HEK293 (cell line): ENCODE results near the gene SETD1A.

Source experiments
- HOXC10 ChIP-seq: sonication (generic); formaldehyde crosslinking; IDR thresholded peaks from 2 replicates; pipeline ENCODE4 v1.8.1; 2023; ENCODE audit warnings: mild to moderate bottlenecking, missing genetic modification reagents
- ZBTB1 ChIP-seq: fragments of 450-650 bp; formaldehyde crosslinking; IDR thresholded peaks from 2 replicates; pipeline ENCODE4 v1.5.1; 2016; ENCODE audit warnings: missing biosample characterization, missing genetic modification characterization
- ZNF174 ChIP-seq: fragments of 450-650 bp; formaldehyde crosslinking; IDR thresholded peaks from 2 replicates; pipeline ENCODE4 v1.5.0; 2017; ENCODE audit warnings: missing biosample characterization, mild to moderate bottlenecking, missing genetic modification characterization
- ZNF211 ChIP-seq: fragments of 450-650 bp; formaldehyde crosslinking; IDR thresholded peaks from 2 replicates; pipeline ENCODE4 v1.5.1; 2016; ENCODE audit warnings: low read depth, missing biosample characterization, missing genetic modification characterization
- ZNF221 ChIP-seq: fragments of 450-650 bp; formaldehyde crosslinking; IDR thresholded peaks from 2 replicates; pipeline ENCODE4 v1.5.1; 2017; ENCODE audit warnings: missing biosample characterization, missing genetic modification characterization, borderline replicate concordance
- ZNF423 ChIP-seq: fragments of 450-650 bp; formaldehyde crosslinking; IDR thresholded peaks from 2 replicates; pipeline ENCODE4 v1.5.1; 2016; ENCODE audit warnings: missing biosample characterization, missing genetic modification characterization
- ZNF426 ChIP-seq: fragments of 450-650 bp; formaldehyde crosslinking; IDR thresholded peaks from 2 replicates; pipeline ENCODE4 v1.5.1; 2017; ENCODE audit warnings: missing biosample characterization, missing genetic modification characterization, mild to moderate bottlenecking, inconsistent platforms, moderate library complexity
- ZNF561 ChIP-seq: fragments of 450-650 bp; IDR thresholded peaks from 2 replicates; pipeline ENCODE4 v1.5.1; 2018; ENCODE audit warnings: missing biosample characterization, missing genetic modification characterization, borderline replicate concordance
- ZNF660 ChIP-seq: fragments of 450-650 bp; IDR thresholded peaks from 2 replicates; pipeline ENCODE4 v1.5.1; 2018; ENCODE audit warnings: missing biosample characterization, mild to moderate bottlenecking, missing genetic modification characterization
- ZNF792 ChIP-seq: fragments of 450-650 bp; formaldehyde crosslinking; IDR thresholded peaks from 2 replicates; pipeline ENCODE4 v1.5.1; 2016; ENCODE audit warnings: missing biosample characterization, missing genetic modification characterization
- TF ChIP-seq, protein P1 (sequence below): IDR thresholded peaks from 2 replicates; pipeline ENCODE4 v1.6.1; 2011; ENCODE audit warnings: mild to moderate bottlenecking, low read depth, low read length, borderline replicate concordance
- TF ChIP-seq, protein P2 (sequence below): fragments of 450-650 bp; formaldehyde crosslinking; IDR thresholded peaks from 2 replicates; pipeline ENCODE4 v1.5.1; 2016; ENCODE audit warnings: missing biosample characterization, missing genetic modification characterization
- TF ChIP-seq, protein P3 (sequence below): fragments of 450-650 bp; formaldehyde crosslinking; IDR thresholded peaks from 2 replicates; pipeline ENCODE4 v1.5.1; 2016; ENCODE audit warnings: missing biosample characterization, missing genetic modification characterization
- TF ChIP-seq, protein P4 (sequence below): fragments of 450-650 bp; formaldehyde crosslinking; IDR thresholded peaks from 2 replicates; pipeline ENCODE4 v1.5.1; 2016; ENCODE audit warnings: missing biosample characterization, missing genetic modification characterization
- TF ChIP-seq, protein P5 (sequence below): fragments of 450-650 bp; formaldehyde crosslinking; IDR thresholded peaks from 2 replicates; pipeline ENCODE4 v1.5.1; 2016; ENCODE audit warnings: missing biosample characterization, missing genetic modification characterization
- TF ChIP-seq, protein P6 (sequence below): sonication (generic); formaldehyde crosslinking; IDR thresholded peaks from 2 replicates; pipeline ENCODE4 v1.8.1; 2022; ENCODE audit warnings: mild to moderate bottlenecking, moderate library complexity, missing genetic modification reagents
- TF ChIP-seq, protein P7 (sequence below): fragments of 450-650 bp; formaldehyde crosslinking; IDR thresholded peaks from 2 replicates; pipeline ENCODE4 v1.5.1; 2016; ENCODE audit warnings: missing biosample characterization, missing genetic modification characterization
- TF ChIP-seq, protein P8 (sequence below): fragments of 450-650 bp; formaldehyde crosslinking; IDR thresholded peaks from 2 replicates; pipeline ENCODE4 v1.5.1; 2016; ENCODE audit warnings: missing biosample characterization, missing genetic modification characterization
- TF ChIP-seq, protein P9 (sequence below): fragments of 450-650 bp; formaldehyde crosslinking; IDR thresholded peaks from 2 replicates; pipeline ENCODE4 v1.5.1; 2016; ENCODE audit warnings: missing biosample characterization, missing genetic modification characterization, borderline replicate concordance
- TF ChIP-seq, protein P10 (sequence below): fragments of 450-650 bp; formaldehyde crosslinking; IDR thresholded peaks from 2 replicates; pipeline ENCODE4 v1.5.1; 2017; ENCODE audit warnings: missing biosample characterization, missing genetic modification characterization

SETD1A gene

DNA sequence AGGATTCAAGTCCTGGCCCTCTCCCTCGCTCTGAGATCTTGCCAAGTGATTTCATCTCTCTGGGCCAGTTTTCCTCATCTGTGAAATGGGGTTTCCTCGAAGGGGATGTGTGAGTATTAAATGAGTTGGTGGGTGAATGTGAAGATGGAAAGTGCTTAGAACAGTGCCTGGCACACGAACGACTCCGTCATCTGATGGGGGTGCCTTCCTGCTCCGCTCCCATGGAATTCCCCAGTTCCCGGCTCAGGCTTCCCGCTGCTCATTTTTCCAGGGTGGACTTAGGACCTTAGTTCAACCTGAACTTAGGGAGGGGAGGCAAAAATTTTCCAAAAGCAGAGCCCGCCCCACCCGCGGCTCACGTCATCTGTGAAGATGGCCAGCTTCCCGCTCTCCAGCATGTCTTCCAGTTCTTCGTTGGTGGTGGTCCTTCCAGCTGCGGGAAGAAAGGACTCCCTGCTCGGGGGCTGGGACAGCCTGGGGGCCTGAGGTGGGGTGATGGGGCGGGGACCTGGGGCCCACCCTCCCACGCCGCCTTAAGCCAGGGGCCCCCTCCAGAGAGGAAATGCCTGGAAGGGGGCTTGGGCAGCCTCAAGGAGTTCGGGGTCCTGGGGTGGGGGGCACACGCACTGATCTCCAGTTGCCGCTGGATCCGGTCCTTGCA is 38.9 kb downstream of the SETD1A start (continued):
- TF ChIP-seq, protein P1, sequence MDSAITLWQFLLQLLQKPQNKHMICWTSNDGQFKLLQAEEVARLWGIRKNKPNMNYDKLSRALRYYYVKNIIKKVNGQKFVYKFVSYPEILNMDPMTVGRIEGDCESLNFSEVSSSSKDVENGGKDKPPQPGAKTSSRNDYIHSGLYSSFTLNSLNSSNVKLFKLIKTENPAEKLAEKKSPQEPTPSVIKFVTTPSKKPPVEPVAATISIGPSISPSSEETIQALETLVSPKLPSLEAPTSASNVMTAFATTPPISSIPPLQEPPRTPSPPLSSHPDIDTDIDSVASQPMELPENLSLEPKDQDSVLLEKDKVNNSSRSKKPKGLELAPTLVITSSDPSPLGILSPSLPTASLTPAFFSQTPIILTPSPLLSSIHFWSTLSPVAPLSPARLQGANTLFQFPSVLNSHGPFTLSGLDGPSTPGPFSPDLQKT, result no peak
- TF ChIP-seq, protein P2, sequence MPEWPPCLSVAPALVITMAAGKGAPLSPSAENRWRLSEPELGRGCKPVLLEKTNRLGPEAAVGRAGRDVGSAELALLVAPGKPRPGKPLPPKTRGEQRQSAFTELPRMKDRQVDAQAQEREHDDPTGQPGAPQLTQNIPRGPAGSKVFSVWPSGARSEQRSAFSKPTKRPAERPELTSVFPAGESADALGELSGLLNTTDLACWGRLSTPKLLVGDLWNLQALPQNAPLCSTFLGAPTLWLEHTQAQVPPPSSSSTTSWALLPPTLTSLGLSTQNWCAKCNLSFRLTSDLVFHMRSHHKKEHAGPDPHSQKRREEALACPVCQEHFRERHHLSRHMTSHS (tag by site-specific recombination), result no peak
- TF ChIP-seq, protein P3, sequence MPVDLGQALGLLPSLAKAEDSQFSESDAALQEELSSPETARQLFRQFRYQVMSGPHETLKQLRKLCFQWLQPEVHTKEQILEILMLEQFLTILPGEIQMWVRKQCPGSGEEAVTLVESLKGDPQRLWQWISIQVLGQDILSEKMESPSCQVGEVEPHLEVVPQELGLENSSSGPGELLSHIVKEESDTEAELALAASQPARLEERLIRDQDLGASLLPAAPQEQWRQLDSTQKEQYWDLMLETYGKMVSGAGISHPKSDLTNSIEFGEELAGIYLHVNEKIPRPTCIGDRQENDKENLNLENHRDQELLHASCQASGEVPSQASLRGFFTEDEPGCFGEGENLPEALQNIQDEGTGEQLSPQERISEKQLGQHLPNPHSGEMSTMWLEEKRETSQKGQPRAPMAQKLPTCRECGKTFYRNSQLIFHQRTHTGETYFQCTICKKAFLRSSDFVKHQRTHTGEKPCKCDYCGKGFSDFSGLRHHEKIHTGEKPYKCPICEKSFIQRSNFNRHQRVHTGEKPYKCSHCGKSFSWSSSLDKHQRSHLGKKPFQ (tag by site-specific recombination), result no peak
- TF ChIP-seq, protein P4, sequence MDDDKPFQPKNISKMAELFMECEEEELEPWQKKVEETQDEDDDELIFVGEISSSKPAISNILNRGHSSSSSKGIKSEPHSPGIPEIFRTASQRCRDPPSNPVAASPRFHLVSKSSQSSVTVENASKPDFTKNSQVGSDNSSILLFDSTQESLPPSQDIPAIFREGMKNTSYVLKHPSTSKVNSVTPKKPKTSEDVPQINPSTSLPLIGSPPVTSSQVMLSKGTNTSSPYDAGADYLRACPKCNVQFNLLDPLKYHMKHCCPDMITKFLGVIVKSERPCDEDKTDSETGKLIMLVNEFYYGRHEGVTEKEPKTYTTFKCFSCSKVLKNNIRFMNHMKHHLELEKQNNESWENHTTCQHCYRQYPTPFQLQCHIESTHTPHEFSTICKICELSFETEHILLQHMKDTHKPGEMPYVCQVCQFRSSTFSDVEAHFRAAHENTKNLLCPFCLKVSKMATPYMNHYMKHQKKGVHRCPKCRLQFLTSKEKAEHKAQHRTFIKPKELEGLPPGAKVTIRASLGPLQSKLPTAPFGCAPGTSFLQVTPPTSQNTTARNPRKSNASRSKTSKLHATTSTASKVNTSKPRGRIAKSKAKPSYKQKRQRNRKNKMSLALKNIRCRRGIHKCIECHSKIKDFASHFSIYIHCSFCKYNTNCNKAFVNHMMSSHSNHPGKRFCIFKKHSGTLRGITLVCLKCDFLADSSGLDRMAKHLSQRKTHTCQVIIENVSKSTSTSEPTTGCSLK, result no peak
- TF ChIP-seq, protein P5, sequence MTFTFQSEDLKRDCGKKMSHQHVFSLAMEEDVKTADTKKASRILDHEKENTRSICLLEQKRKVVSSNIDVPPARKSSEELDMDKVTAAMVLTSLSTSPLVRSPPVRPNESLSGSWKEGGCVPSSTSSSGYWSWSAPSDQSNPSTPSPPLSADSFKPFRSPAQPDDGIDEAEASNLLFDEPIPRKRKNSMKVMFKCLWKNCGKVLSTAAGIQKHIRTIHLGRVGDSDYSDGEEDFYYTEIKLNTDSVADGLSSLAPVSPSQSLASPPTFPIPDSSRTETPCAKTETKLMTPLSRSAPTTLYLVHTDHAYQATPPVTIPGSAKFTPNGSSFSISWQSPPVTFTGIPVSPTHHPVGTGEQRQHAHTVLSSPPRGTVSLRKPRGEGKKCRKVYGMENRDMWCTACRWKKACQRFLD (tag by site-specific recombination), result no peak
- no peak for TF ChIP-seq ZNF423
- TF ChIP-seq HOXC10 (CRISPR knock-in tag), result no peak
- TF ChIP-seq, protein P6, sequence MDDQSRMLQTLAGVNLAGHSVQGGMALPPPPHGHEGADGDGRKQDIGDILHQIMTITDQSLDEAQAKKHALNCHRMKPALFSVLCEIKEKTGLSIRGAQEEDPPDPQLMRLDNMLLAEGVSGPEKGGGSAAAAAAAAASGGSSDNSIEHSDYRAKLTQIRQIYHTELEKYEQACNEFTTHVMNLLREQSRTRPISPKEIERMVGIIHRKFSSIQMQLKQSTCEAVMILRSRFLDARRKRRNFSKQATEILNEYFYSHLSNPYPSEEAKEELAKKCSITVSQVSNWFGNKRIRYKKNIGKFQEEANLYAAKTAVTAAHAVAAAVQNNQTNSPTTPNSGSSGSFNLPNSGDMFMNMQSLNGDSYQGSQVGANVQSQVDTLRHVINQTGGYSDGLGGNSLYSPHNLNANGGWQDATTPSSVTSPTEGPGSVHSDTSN (CRISPR knock-in tag), result no peak
- no peak for TF ChIP-seq ZBTB1 (tag by site-specific recombination)
- TF ChIP-seq, protein P7, sequence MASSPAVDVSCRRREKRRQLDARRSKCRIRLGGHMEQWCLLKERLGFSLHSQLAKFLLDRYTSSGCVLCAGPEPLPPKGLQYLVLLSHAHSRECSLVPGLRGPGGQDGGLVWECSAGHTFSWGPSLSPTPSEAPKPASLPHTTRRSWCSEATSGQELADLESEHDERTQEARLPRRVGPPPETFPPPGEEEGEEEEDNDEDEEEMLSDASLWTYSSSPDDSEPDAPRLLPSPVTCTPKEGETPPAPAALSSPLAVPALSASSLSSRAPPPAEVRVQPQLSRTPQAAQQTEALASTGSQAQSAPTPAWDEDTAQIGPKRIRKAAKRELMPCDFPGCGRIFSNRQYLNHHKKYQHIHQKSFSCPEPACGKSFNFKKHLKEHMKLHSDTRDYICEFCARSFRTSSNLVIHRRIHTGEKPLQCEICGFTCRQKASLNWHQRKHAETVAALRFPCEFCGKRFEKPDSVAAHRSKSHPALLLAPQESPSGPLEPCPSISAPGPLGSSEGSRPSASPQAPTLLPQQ (tag by site-specific recombination), result peak; percentile 99
- TF ChIP-seq ZNF660 (tag by site-specific recombination), result no peak
- TF ChIP-seq, protein P8, sequence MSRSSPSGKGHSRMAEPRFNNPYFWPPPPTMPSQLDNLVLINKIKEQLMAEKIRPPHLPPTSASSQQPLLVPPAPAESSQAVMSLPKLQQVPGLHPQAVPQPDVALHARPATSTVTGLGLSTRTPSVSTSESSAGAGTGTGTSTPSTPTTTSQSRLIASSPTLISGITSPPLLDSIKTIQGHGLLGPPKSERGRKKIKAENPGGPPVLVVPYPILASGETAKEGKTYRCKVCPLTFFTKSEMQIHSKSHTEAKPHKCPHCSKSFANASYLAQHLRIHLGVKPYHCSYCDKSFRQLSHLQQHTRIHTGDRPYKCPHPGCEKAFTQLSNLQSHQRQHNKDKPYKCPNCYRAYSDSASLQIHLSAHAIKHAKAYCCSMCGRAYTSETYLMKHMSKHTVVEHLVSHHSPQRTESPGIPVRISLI (tag by site-specific recombination), result peak; percentile 8; the same call in 1 of the 2 replicates
- no peak for TF ChIP-seq ZNF561 (tag by site-specific recombination)
- TF ChIP-seq, protein P9, sequence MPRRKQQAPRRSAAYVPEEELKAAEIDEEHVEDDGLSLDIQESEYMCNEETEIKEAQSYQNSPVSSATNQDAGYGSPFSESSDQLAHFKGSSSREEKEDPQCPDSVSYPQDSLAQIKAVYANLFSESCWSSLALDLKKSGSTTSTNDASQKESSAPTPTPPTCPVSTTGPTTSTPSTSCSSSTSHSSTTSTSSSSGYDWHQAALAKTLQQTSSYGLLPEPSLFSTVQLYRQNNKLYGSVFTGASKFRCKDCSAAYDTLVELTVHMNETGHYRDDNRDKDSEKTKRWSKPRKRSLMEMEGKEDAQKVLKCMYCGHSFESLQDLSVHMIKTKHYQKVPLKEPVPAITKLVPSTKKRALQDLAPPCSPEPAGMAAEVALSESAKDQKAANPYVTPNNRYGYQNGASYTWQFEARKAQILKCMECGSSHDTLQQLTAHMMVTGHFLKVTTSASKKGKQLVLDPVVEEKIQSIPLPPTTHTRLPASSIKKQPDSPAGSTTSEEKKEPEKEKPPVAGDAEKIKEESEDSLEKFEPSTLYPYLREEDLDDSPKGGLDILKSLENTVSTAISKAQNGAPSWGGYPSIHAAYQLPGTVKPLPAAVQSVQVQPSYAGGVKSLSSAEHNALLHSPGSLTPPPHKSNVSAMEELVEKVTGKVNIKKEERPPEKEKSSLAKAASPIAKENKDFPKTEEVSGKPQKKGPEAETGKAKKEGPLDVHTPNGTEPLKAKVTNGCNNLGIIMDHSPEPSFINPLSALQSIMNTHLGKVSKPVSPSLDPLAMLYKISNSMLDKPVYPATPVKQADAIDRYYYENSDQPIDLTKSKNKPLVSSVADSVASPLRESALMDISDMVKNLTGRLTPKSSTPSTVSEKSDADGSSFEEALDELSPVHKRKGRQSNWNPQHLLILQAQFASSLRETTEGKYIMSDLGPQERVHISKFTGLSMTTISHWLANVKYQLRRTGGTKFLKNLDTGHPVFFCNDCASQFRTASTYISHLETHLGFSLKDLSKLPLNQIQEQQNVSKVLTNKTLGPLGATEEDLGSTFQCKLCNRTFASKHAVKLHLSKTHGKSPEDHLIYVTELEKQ (tag by site-specific recombination), result no peak
- TF ChIP-seq ZNF211, result no peak
- no peak for TF ChIP-seq ZNF792 (tag by site-specific recombination)
- TF ChIP-seq ZNF174 (tag by site-specific recombination), result no peak
- no peak for TF ChIP-seq ZNF426 (tag by site-specific recombination)
- TF ChIP-seq, protein P10, sequence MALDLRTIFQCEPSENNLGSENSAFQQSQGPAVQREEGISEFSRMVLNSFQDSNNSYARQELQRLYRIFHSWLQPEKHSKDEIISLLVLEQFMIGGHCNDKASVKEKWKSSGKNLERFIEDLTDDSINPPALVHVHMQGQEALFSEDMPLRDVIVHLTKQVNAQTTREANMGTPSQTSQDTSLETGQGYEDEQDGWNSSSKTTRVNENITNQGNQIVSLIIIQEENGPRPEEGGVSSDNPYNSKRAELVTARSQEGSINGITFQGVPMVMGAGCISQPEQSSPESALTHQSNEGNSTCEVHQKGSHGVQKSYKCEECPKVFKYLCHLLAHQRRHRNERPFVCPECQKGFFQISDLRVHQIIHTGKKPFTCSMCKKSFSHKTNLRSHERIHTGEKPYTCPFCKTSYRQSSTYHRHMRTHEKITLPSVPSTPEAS (tag by site-specific recombination), result no peak
- no peak for TF ChIP-seq ZNF221 (tag by site-specific recombination)
